ENCODE data around the gene CRYGA.
"Not testable (repeated sequence)": the region's sequence is repeated elsewhere in the genome, so short reads cannot be mapped to it uniquely, and the experiment has no call there.

The CRYGA gene

GRCh38 chr2:208125251-208125650, 38.1 kb downstream of the CRYGA start:
- DNase-seq (ENCODE audit: low spot score), result no peak

GRCh38 chr2:208124013-208124715, 39.2 kb downstream of the CRYGA start, which contains the start of gene CRYGD:
CRYGD (minus strand) TSS chr2:208124524; CDS start chr2:208124473, 51 bp downstream.
- not testable (repeated sequence) for DNase-seq (ENCODE audit: low spot score)

- DNase-seq (ENCODE audit: low spot score), result no peak
Observed at GRCh38 chr2:208122248-208122647, 41.1 kb downstream of the CRYGA start.

- no peak for DNase-seq (ENCODE audit: low spot score)
Observed at GRCh38 chr2:208118918-208119317, 44.5 kb downstream of the CRYGA start.

GRCh38 chr2:208117390-208117789, 46.0 kb downstream of the CRYGA start:
- DNase-seq (ENCODE audit: low spot score), result not testable (repeated sequence)

GRCh38 chr2:208112969-208113368, 50.4 kb downstream of the CRYGA start:
- no peak for DNase-seq (ENCODE audit: low spot score)

GRCh38 chr2:208112273-208112745, 51.1 kb downstream of the CRYGA start:
- not testable (repeated sequence) for DNase-seq (ENCODE audit: low spot score)
